Activated naive CD4-positive, alpha-beta T cell treated with anti-CD3 and anti-CD28 coated beads, Interleukin-2, amount 50 U/mL, for 16 hours (primary cell): ENCODE measurements around the gene NDUFS3.
A peak's percentile ranks its signal among the peaks of the same experiment; 100 is the strongest.
"Not testable (repeated sequence)": the region's sequence is repeated elsewhere in the genome, so short reads cannot be mapped to it uniquely, and the experiment has no call there.

Experiments
- DNase-seq: peaks from one replicate; pipeline ENCODE4 v3.0.0-alpha.2; 2020

NDUFS3 gene

GRCh38 chr11:47562393-47562792 is 16.5 kb upstream of the NDUFS3 start:
- DNase-seq: not testable (repeated sequence)

DNA sequence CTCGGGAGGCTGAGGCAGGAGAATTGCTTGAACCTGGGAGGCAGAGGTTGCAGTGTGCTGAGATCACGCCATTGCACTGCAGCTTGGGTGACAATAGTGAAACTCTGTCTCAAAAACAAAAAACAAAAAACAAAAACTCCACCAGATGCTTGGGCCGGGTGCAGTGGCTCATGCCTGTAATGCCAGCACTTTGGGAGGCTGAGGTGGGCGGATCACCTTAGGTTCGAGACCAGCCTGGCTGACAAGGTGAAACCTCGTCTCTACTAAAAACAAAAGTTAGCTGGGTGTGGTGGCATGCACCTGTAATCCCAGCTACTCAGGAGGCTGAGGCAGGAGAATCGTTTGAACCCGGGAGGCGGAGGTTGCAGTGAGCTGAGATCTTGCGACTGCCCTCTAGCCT is 14.5 kb upstream of the NDUFS3 start:
- not testable (repeated sequence) for DNase-seq

DNA sequence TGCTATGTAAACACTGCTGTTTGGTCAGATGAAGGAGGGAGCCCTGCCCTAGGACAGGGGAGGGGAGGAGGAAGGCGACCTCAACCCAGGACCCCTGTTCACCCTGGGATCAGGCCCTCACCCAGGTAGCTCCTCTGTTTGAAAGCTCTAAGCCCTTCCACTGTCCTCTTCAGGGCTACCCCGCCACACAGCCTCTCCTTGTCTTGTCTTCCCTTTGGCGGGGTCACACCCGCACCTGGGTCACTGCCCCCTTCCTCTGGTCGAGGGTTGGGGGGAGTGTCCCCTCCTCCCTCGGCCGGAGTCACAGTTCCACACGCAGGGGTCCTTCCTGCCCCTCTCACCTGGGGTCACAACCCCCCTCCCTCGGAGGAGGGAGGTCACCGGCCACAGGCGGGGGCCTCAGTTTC is 13.9 kb upstream of the NDUFS3 start:
- no peak for DNase-seq

DNA sequence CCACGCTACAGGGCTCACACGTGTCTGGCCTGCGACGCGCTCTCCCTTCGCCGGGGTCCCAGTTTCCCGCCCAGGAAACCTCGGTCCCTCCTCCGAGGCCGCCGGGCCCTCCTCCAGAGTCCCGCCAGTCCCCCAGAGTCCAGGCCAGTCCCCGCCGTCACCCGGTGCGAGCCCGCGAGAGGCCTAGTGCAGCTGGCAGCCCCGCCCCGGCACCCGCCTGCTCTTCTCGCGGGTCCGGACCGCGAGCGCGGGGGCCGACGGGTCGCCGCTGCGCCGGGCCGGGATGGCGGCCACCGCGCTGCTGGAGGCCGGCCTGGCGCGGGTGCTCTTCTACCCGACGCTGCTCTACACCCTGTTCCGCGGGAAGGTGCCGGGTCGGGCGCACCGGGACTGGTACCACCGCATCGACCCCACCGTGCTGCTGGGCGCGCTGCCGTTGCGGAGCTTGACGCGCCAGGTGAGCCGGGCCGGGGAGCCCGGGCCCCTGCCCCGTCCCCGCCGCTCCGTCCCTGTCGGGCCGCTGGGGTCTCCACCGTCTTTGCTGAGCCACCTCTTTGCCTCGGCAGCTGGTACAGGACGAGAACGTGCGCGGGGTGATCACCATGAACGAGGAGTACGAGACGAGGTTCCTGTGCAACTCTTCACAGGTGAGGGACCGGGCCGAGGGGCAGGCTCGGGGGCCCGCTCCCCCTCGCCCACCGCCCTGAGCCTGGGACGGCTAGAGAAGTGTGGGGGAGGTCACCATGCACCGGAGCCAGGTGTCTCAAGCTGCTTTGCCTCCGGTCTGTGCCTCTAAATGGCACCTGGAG is 13.3 kb upstream of the NDUFS3 start, which contains the start of gene PTPMT1:
TSS of gene PTPMT1 (plus strand) at position 260 of the 809 bp plus-strand sequence. CDS start at position 284, 24 bp downstream.
- DNase-seq: peak; percentile 66

GRCh38 chr11:47566149-47566698 is 12.7 kb upstream of the NDUFS3 start:
- DNase-seq: no peak

DNA sequence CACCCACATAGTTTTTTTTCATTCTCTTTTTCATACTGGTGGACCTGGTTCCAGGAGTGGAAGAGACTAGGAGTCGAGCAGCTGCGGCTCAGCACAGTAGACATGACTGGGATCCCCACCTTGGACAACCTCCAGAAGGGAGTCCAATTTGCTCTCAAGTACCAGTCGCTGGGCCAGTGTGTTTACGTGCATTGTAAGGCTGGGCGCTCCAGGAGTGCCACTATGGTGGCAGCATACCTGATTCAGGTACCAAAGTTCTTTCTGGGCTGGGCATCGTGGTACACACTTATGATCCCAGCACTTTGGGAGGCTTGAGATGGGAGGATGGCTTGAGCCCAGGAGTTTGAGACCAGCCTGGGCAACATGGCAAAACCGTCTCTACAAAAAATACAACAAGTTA is 9.2 kb upstream of the NDUFS3 start:
- no peak for DNase-seq

DNA sequence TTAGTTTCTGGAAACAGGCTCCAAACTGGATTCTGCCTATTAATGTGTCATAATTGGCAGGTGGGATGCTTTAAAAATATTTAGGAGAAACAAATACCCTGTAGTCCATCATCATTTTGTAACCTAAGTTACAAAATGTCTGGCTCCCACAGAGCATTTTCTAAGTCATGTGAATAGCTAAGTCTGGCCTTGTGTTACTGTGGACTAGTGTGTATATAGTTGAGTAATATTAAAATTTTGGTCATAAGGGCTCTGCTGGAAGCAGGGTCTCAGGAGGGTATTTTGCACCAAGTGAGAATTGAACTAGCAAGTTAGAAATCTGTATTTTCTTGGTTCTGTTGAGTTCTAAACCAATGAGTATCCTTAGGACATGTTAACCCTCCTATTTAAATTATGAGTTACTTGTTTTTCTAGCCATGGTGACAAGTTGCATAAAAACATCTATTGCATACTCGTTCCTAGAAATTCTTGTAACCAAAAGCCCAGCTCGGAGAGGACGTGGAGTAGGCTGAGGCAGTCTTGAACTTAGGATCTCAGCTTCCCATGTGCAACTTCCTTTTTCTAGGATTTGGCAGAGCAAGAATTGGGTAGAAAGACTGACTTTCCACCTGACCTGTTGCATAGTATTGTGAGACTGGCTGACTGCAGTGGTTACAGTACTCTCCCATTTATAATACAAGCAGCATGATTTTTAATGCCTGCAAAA is 8.1 kb upstream of the NDUFS3 start:
- DNase-seq: no peak

DNA sequence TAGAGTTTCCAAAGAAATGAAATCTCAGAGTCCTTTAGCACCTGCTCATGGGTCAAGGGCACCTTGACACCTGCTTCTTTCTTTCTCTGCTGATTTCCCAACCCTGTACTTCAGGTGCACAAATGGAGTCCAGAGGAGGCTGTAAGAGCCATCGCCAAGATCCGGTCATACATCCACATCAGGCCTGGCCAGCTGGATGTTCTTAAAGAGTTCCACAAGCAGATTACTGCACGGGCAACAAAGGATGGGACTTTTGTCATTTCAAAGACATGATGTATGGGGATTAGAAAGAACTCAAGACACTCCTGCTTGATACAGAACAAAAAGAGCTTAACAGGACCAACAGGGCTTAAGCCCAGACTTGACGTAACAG is 7.5 kb upstream of the NDUFS3 start:
- no peak for DNase-seq

GRCh38 chr11:47571895-47572294 is 7.0 kb upstream of the NDUFS3 start:
- no peak for DNase-seq

DNA sequence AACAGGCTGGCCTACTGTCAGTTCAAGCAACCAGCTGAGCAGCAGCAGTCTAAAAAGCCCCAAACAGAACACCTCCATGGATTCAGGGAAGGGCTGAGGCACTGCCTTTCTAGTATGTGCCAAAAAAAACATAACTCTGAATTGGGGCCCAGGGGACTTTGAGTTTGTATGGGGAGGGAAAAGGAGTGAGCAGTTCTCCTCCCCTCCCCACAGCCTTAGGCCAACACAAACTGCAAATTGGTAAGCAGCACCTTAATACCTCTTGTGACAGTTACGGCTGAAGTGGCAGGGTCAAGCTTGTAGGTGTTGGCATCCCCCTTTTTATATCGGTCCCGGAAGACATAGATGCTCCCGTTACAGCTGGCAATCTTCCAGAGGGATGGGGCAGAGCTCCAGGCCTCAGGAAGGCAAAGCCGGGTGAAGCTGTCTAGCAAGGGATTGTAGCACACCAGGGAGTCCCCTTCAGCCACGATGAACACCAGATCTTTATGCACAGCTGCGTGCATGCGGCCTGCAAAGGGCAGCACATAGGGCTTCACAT is 6.1 kb upstream of the NDUFS3 start:
- no peak for DNase-seq

DNA sequence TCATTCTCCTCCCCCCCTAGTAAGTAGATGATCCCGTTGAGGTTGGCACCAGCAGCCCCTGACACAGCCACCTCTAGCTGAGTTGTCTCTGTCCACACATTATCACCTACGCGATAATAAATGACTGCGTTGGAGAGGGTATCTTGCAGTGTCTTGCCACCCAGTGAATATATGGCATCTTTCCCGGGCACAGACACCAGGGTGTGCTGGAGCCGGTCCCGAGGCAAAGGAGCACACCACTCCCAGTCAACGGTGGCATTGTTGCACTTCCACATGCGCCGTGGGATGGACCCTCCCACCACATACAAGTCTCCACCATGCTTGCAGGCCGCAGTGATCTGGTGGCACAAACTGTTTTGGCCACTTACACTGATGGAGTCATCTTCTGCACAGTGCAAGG is 5.6 kb upstream of the NDUFS3 start:
- DNase-seq: no peak

DNA sequence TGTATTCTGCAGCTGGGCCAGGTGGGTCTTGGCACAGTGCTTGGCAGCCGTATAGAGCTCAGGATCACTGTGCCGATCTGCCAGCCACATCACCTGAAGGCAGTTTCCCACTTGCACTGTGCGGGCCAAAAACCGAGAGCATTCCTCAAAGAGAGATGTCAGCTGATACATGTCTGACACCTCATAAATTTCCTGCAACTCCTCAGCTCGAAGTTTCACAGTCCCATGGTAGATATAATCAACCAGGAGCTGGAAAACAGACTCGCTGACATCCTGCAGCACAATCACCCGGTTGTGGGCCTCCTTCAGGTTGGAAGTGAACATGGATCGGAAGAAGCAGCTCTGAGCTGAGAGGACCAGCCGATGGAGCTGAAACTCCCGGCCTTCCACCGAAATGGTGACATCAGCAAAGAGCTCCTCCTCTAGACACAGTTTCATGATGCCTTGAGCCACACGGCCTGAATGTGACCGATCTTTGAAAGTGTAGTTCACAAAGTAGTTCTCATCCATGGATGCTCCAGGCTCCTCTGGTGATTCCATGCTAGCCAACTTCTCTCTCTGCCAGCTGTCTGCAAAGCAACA is 1.3 kb upstream of the NDUFS3 start:
- DNase-seq: no peak

DNA sequence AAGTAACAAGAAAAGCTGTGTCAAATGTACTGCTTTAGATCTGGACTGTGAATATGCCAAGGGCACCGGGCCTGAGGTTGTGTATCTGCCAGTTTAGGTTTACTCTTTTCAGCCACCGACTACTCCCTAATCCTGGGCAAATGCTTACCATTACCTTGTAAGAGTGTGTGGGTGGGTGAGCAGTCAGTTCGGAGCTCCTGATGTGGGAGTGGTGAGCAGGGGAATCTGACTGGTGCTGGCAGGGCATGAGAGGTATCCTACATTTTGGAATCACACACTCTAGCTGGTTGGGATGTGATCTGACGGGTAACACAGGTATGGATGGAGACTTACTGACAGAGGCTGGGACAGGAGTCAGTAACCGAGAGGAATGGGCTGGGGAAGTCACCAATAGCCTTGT is 5.0 kb downstream of the NDUFS3 start:
- DNase-seq: no peak

DNA sequence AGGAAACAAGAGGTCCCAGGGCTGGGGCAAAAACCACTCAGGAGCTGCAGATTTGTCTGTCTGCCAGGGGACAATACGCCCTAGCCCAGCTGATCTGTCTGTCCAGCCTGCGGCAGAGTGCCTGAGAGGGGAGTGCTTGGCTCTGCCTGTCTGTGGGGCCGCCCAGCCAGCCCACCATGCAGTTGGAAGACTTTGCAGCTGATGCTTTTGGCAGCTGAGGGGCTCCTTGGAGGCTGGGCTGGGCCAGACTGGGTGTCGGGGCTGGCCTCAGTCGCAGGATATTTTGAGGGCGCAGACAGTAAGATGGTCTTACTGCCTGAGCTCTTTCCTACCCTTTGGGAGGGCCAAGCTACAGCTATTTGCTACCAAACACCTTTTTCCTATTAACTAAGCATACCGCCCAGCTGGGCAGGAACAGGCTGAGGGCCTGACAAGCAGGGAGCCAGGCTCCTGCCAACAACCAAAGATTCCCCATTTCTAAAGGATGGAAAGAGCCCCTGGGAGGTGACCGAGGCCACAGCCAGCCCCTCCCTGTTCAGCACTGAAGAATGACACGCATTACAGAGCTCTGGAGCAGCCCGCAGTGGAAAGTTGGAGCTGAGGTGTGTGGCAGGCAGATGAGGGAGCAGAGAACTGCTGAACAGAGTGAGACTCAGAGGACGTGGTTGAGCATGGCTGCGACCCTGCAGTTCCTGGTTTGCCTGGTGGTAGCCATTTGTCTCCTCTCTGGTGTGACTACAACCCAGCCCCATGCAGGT is 7.4 kb downstream of the NDUFS3 start, which contains the start of gene FAM180B:
TSS of gene FAM180B (plus strand) at position 581 of the 758 bp plus-strand sequence. CDS start at position 672, 91 bp downstream.
- DNase-seq: no peak

DNA sequence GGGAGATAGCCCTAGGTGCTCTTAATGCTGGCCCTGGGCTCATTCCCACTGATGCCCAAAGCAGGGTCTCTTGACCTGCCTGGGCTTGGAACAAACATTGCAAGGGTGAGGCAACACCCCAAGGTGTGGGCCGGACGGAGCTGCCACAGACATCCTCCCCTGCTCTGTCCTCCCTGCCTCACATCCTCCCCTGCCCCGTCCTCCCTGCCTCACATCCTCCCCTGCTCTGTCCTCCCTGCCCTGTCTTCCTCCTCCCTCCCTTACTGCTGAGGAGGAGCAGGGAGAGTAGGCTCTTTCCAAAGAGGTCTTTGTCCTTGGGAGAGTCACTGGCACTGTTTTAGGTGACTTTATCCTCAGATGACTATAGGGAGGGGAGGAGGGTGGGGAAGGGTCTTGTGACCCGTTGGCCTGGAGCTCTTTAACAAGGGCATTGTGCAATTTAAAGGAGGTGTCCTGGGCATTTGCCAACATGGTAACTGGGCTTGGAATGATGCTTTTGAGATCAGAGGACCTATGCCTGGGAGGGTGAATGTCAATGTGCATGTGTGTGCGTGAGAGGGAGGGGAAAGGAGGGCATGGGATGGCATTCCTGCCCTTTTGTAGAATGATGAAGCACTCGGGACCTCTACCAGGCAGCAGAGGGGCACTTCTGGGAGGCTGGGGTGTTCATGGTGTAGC is 8.3 kb downstream of the NDUFS3 start:
- no peak for DNase-seq

DNA sequence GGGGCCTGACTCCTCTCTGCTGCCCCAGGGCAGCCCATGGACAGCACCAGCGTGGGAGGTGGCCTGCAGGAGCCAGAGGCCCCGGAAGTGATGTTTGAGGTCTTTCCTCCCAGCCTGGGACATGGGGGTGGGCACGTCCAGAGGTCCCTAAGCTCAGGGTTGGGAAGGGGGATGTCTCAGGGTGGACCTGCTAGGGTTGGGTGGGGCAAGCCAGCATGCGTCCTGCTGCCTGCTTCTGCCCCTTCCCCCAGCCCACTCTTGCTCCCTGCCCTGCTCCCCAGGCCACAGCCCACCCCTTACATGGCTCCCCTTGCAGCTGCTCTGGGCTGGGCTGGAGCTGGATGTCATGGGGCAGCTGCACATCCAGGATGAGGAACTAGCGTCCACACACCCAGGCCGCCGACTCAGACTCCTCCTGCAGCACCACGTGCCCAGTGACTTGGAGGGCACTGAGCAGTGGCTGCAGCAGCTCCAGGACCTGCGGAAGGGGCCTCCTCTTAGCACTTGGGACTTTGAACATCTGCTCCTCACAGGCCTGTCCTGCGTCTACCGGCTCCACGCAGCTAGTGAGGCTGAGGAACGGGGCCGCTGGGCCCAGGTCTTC is 9.0 kb downstream of the NDUFS3 start:
- DNase-seq: no peak

GRCh38 chr11:47589118-47589517 is 10.2 kb downstream of the NDUFS3 start:
- no peak for DNase-seq

- DNase-seq: no peak
Measured at GRCh38 chr11:47589584-47589976, 10.7 kb downstream of the NDUFS3 start.

DNA sequence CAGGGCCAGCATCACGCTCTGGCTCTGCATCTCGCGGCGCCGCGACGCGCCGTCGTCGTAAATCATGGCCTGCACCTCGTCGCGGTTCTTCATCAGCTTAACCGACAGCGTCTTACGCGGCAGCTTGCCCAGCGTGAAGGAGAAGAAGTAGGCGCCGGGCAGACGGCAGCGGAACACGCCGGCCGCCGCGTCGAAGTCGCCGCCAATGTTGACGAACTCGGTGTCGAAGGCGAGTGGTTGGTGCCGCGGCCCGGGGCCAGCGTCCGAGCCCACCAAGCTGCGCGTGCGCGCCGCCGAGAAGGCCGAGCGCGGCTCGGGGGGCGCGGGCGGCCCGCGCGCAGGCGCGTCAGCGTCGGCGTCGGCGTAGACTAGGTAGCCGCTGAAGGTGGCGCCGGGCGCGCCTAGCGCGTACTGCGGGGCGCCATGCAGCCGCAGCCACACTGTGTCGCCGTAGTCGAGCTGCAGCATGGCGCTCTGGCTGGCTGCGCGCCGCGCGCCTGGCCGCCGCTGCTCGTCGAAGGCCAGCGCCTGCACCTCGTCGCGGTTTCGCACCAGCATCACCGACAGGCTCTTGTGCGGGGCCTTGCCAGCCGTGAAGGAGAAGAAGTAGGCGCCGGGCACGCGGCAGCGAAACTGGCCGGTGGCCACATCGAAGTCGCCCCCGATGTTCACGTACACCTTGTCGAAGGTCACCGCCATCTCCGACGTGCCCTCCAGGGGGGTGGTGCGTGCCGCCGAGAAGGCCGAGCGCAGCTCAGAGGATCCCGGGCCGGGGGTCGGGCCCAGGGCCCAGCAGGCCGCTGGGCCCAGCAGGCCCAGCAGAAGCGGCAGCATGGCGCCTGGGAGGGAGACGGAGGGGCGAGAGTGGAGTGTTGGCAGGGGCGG is 11.3 kb downstream of the NDUFS3 start:
- DNase-seq: no peak

GRCh38 chr11:47591764-47592163 is 12.9 kb downstream of the NDUFS3 start:
- no peak for DNase-seq
